ENCODE measurements around the gene RHCE.

DNA sequence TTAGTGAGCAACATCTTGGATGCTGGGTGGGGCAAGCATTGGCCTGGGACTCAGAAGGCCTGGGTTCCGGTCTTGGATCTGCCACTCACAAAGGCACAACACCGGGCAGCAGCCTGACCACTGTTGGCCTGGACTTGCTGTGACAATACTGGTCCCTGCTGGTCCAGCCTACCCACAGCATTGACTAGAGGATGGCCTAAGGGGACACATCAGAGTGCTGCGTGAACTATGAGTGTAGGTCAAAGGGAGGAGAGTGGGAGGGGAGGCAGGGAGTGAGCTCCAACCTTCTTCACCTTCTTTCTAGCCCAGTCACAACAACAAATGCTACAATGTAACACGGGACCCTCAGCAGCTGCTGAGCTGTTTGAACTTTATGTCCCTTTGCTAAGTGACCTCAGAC lies 51.4 kb downstream of the RHCE start:
- TF ChIP-seq, protein P1, sequence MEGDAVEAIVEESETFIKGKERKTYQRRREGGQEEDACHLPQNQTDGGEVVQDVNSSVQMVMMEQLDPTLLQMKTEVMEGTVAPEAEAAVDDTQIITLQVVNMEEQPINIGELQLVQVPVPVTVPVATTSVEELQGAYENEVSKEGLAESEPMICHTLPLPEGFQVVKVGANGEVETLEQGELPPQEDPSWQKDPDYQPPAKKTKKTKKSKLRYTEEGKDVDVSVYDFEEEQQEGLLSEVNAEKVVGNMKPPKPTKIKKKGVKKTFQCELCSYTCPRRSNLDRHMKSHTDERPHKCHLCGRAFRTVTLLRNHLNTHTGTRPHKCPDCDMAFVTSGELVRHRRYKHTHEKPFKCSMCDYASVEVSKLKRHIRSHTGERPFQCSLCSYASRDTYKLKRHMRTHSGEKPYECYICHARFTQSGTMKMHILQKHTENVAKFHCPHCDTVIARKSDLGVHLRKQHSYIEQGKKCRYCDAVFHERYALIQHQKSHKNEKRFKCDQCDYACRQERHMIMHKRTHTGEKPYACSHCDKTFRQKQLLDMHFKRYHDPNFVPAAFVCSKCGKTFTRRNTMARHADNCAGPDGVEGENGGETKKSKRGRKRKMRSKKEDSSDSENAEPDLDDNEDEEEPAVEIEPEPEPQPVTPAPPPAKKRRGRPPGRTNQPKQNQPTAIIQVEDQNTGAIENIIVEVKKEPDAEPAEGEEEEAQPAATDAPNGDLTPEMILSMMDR (IDR thresholded peaks at IDR 0.05): no peak
- no peak for TF ChIP-seq POLR2A (IDR thresholded peaks at IDR 0.05)

All from right lobe of liver (tissue), 4 donors.